SK-MEL-5 (cell line): ENCODE results near the gene LRMDA. TPM values are rescaled to one million over a fixed set of nuclear protein-coding genes. Genes with fewer than 3 reads are reported as not detected.

Experiments used
- DNase-seq: peaks from one replicate; pipeline ENCODE4 v3.0.0-alpha.2; 2016; ENCODE audit warnings: low read depth, low spot score
- in situ Hi-C: cut with HindIII; loops from 2 replicates; pipeline ENCODE4 v1.10.0; 2016; ENCODE audit warnings: low sequenced_read_pairs, high pct_unique_total_duplicates, low pct_unique_long_range_greater_than_20kb
- total RNA-seq: library from RNA; depleted of rRNA; stranded (reverse); fragments of >200 nt; shearing (Covaris generic); gene quantifications from 2 replicates; pipeline ENCODE4 v1.2.3, GENCODE V29; 2014

Gene LRMDA
- total RNA-seq, 1 experiment from 2014 or later, result 25.2 TPM

DNA sequence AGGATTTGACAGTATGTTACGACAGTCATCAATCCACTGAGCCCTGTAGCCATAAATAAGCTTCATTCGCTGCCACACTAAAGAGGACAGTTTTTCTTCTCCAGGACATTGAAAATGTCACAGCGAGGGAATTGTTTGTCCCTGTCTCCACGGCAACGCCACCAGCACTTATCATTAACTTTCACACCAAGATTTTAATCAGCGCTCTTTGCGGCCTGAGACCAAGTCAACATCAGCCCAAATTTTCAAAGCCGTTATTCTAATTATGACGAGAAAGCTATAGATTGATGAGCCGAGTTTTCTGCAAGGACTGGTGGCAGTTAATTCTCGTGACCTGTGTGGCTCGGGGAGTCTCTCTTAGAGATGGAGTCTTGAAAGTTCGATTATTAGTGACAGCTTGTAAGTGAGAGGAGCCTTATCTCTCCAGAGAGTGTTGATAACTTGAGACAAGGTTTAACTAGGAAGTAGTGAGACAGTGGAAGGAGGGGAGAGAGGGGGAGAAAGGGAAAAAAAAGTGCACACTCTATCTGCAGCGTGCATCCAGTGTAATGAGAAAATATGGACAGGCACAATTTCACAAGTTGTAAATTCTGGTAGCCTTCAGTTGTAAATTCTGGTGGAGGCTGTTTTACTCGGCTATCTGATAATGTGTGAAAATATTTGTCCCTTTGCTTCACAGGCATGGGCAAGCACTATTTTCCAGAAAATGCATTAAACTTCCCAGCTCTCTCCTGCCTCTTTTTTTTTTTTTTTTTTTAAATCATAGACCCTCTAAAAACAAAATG is 473.3 kb downstream of the LRMDA start:
- DNase-seq, result no peak
- in situ Hi-C loops, result no loop called here

DNA sequence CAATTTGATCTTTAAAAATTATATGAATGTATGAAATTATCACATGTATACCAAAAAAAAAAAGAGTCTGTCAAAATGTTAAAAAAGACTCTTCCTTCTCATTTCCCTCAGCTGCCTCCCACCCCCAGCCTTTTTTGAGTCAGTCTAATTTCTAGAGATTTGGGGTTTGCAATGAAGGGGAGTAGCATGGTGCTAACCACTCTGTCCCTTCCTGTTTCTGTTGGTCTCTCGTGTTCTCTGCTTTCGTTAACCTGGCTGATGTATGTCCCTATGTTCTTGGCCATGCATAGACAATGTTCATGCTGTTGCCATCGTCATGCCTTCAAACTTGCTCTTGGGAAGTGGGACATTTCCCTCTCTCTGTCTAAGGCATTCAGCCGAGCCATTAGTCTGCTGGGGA is 474.1 kb downstream of the LRMDA start:
- in situ Hi-C loops, result no loop called here
- no peak for DNase-seq

DNA sequence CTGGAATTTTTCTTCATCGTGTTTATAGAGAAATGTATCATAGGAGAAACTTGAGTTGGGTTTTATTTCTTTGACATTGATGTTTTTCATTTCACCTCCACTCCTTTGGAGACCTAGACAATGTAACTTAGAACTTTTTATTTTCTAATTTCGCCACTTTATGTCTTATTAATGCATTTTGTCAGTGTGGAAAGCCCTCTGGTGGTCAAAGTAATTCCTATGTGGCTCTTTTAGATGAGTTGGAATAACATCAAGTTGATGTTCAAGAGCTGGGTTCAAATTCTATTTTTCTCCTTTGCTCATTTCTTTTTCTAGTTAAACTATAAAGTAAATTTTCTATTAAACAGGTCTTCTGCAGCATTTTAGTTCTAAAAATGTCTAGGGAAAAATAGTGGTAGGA is 478.6 kb downstream of the LRMDA start:
- DNase-seq, result peak; percentile 36
- in situ Hi-C loops, result no loop called here

DNA sequence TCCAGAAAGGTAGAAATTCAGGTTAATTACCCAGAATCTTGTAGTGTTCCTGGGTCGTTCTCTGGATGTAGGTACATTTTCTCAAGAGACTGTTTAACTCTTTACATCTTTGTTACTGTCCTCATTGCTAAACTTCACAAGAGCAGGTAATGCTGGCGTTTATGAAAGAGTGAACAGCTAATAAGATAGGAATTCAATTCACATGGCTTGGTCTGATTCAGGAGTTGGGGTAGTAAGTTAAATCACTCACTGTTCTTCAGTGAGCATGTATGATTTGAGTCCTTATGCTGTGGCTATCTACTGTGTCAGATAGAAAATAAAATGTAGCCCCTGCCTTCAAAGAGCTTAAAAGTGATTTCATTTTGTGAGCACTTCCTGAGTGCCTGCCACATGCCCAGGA is 480.0 kb downstream of the LRMDA start:
- no peak for DNase-seq
- in situ Hi-C loops, result no loop called here

DNA sequence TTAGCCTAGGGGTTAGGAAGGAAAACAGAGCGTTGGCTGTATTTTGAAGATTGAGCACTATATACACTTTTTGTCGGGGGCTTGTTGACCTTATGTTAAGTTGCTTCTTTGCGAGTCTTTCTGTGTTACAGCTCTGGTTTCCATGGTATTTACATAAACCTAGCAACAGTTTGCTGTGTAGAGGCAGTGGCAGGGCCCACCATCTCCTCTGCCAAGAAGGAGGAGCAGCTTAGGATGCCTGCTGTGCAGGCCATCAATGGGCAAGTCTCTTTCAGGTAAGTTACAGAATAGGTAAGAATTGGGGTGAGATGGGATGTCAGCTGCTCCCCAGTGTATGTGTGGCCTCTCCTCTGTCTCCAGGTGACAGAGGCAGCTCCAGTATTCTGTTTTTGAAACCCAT is 485.5 kb downstream of the LRMDA start:
- no peak for DNase-seq
- in situ Hi-C loops, result no loop called here

DNA sequence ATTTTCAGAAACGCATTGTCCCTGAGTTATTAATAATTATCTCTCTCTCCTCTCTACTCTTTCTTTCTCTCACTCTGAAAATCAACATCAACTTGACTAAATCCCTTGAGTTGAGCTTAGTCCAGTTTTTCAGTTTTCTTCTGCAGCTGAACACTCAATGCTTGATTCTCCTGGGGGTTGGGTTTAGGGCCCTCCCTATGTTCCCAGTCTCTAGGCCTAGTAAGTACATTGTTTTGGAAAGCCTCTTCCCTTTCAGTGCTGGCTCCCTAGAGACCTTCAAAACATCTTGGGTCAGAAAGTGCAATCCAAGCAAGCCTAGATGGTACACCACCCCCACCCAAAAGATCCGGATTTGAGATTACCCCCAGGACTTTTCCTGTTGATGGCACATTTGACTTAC is 488.5 kb downstream of the LRMDA start:
- in situ Hi-C loops, result no loop called here
- DNase-seq, result no peak

DNA sequence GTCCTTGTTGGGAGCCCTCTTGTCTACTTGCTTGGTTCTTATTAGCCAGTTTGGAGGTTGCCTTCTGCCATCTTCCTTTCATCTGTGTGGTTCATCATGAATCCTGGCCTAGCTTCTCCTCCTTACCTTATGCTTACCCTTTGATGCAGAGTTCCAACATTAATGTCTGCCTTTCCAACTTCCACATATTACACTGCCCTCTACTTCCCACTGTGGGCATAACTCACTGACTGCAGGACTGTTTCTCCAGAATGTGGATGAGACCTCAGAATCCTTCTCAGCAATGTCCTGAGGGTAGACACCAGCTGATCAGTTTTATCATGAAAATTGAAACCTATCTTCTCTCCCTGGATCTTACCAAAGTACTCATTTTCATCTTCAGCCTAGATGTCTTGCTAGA is 491.0 kb downstream of the LRMDA start:
- peak; percentile 43 for DNase-seq
- in situ Hi-C loops, result no loop called here

DNA sequence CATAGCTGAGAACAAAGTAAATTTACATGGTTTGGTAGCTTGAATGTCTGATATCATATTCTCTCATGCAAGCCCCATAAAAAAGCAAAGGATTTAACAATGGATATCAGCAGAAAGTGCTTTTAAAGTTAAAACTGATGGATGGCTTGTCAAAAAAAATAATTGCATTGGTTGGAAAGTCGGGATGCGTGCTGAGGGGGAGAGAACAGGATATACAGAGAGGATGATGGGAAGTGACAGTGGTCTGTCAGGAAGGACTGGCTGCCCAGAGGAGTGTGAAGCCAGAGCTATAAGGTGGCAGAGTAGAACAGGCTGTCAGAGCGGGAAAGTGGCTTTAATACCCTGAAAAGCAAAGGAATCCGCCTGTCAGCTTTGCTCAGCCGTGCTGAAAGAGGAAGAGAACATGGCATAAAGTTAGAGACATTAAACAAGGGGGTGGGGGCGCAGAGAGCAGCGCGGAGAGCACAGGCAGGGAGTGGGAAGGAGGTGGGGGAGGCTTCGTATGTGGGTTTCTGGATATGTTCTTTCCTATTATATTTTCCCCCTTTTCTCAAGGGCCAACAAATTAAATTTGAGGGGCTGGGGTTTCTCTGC is 493.0 kb downstream of the LRMDA start:
- in situ Hi-C loops, result no loop called here
- DNase-seq, result no peak

DNA sequence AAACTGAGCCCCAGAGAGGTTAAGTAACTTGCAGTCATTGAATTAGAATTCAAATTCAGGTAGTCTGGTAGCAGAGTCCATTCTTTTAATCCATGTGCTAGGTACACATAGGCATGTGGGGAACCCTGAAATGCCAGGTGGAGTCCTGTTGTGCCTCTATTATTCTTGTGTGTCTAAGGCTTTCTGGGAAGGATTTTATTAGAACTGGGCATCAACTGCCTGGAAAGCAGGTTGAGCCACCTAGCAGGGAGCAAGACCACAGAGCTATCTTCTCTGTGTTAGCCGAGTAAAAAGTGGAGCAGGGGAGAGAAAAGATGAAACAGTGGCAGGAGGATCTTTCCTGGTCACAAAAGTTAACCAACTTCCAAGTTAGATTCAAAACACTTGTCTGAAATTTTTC is 494.6 kb downstream of the LRMDA start:
- in situ Hi-C loops, result no loop called here
- no peak for DNase-seq

DNA sequence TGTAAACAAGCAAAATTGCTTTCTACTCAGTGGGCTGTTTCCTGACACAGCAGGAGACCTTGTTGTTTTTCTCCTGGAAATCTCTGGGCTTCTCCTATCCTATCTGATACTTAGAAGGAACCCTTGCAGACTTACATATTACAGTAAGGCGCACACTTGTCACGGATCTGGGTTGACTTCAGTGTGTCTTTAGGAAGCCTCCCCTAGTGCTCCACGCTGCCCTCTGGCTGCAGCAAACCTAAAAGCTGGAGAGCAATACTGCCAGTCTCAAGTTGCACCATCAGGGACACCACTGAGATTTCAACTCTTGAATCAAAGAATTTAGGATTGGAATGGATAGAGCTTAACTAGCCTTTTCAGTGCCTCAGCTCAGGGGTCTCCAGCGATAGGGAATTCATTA is 495.3 kb downstream of the LRMDA start:
- DNase-seq, result no peak
- in situ Hi-C loops, result no loop called here

DNA sequence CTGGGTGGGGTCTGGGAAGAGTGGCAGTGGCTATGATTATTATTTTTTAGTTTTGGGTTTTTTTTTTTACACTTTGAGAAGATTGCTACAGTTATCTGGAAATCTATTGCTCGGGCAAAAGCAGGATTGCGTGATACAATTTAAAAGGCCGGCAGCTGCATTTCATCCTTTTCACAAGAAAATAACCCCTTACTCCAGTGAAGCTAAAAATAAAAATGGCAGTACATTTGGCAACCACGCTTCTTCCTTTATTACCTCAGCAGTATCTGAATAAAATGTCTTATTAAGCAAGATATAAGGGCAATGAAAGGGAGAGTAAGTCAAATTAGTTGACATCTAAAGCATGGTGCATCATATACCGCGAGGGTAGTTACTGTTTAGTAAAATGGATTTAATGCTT is 496.8 kb downstream of the LRMDA start:
- in situ Hi-C loops, result no loop called here

DNA sequence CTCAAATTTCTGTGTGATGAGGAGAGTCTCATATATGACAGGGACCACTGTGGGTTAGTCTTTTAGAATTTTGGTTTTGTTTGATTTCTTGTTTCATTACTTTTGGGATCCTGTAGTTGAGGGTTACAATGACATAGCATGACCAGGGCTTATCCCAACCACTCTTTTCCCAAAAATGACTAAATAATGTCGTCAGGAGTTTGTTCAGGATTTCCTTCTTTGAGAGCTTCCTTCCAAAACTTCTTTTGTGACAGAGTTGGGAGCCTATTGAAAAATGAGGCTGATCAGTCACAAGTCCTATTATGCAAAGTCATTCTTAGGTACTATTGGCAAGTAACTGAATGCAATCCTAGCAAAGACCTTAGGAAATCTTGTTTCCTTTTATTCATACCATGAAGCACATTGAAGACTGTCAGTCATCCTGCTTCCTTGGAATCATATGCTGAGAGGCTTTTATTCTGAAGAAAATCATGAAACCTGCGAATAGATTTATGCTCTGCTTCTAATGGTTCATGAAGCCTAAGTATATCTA is 498.3 kb downstream of the LRMDA start:
- in situ Hi-C loops, result no loop called here
- no peak for DNase-seq

More for the DNA sequence above, 496.8 kb downstream of the LRMDA start:
- DNase-seq, result no peak

DNA sequence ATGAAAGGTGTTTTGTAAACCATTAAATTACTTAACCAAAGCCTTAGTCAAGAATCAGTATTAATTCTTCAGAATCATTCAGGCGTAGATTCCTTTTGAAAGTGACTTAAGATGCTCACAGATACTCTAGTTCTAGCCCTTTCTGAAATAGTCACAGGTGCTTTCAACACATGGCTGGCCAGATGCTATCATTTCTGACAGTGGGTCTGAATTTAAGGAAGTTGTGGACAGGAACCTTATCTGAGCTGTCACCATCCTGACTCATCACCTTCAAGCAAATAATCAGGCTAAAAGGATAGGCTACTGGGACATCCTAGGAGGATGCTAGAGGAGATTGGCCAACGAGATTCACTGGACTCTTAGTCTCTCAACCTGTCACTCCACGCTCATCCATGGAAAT is 501.5 kb downstream of the LRMDA start:
- in situ Hi-C loops, result no loop called here
- DNase-seq, result no peak

DNA sequence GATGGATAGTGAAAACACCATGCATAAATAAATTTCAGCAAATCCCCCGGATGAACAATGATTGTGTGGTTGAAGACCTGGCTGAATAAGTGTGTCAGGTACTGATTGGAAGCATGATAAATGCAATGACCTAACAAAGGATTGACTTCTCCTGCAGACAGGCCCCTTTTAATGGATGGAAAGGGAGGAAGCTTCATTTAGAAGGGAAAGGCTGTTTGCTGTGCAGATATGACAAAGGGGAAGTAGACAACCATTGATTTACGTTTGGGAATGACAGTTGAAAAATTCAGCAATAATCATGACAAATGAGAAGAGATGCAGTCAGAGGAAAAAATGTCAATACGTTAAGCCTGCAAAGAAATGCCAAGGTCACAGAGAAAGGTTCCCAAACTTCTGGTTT is 503.8 kb downstream of the LRMDA start:
- in situ Hi-C loops, result no loop called here
- DNase-seq, result no peak

DNA sequence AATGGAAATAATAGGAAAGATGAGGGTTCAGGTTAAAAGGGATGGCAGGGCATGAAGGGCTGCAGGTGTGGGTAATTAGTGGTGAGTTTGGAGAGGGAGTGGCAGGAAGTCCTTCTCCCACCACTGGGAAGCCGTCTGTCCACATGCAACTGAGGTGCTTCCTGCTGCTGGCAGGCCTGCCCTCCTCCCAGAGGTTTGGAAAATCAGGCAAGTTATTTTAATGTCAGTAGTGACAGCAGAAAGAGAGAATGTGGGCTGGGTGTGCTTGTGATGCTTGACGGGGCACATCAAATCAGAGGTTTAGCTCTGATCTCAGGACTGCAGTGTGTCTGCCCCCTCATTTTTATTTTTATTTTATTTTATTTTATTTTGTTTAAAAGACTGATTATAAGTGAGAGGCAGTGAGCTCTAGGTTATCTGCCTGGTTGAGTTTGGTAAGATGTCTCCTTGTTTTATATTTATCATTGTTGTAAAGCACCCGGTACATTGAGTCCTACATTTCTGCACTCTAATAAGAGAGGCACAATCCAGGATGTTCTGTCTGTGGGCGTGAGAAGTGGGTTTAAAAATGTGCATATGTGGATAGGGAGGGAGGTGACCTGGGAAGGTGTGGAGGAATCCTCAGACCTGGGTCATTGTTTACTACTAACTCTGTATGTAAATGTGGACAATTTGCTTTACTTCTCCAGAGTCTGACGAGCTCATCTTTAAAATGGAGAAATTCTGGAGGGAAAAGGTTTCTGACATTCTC is 504.4 kb downstream of the LRMDA start:
- in situ Hi-C loops, result no loop called here
- DNase-seq, result no peak

DNA sequence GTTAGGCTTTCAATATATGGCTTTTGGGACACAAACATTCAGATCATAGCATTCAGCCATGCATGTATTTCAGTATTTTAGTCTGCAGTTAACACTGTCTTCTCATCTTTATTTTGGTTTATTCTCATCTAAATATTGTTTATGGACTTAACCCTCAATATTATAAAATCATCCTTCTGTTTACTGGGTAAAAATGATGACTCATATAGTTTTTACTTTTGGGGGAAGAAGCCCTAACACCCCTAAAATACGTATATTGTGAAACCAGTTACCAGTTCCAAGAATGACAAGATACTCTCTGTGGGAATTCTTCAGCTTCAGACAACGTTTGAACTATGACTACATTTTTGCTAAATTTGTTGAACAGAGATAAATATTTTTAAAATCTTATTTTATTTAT is 505.4 kb downstream of the LRMDA start:
- in situ Hi-C loops, result no loop called here
- no peak for DNase-seq

DNA sequence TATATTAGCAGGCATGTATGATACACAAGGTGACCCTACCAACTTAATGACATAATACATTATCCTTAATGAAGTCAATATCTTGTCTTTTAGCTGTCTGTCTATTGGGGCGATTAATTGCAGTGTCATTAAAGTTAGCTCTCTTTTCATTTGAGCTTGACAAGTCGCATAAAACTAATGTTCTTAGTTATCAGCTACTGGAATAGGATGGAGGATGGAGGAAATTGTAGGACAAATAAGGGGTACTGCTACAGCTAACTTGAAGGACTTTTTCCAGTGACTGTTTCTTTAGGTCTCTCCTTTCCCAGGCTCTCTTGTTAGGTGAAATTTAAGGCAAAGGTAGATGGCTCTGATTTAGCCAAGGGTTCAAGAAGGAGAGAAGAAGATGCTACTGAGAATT is 506.4 kb downstream of the LRMDA start:
- no peak for DNase-seq
- in situ Hi-C loops, result no loop called here

DNA sequence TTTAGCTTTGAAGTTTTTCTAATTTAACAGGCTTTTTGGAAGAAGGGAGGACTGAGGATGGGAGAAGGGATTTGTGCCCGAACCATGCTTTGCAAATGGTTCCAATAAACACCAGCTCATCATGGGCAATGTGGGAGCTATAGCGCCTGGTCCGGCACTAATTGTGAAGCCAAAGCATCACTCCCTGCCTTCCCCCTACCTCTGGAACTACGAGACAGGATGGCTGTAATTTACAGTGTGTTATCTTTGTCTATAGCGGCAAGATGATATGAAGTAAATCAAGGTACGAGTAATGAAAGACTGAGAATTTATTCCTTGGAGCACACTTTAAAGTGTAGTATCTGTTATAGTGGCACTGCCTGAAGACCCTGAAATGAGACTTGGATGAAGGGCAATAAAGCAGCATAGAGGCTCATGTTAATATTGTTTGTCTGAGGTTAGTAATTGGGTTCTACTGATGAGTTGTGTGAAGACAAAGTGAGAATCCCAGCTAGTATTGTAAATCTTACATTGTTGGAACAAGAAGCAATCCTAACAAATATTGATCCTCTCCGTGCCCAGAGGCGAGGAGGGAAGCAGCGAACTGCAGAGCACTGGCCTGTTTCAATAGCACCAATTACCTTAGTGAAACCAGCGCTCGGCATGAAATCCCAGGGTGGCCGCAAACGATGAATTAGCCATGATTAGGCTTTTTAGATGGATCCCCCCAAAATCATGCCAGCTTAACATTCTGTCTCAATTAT is 507.1 kb downstream of the LRMDA start:
- in situ Hi-C loops, result no loop called here

More for the DNA sequence above, 507.1 kb downstream of the LRMDA start:
- DNase-seq, result no peak
